ENCODE results near the gene NOXRED1. TPM values are rescaled to one million over a fixed set of nuclear protein-coding genes. Genes with fewer than 3 reads are reported as not detected.

NOXRED1 gene
- total and polyA plus RNA-seq, 10 of the 15 experiments (the other 5 are each of a cell fraction or from before 2014, with no cell fraction given) = 0.06 to 0.62 (median 0.14) TPM

- in situ Hi-C loops (cut with MboI) (no loop called here), intact Hi-C loops (cut with micrococcal nuclease; ENCODE audit: unreplicated experiment) (loop anchor here (1.0 kb wide), 1 partner anchor 51 kb away; the partner anchor contains the start of gene GSTZ1)
- peak overlapping the region; percentile 88 for H3K4me2 ChIP-seq (ENCODE audit: control insufficient read depth, insufficient read depth)
- no peaks in the 10 kb centered on the region for H3K27me3 ChIP-seq (replicated peaks in 1 of 2; ENCODE audit: control insufficient read depth in 2 of 2, insufficient read depth in 2 of 2, low read length in 1 of 2)
- DNase-seq (ENCODE audit: low read depth, low spot score) (peak; percentile 83), FAIRE-seq (peak; percentile 83), ATAC-seq (peak; percentile 50)
- peaks cover 22% of the 10 kb centered on the region for H3K4me1 ChIP-seq (ENCODE audit: control insufficient read depth, insufficient read depth, low read length)
- H3K36me3 ChIP-seq (ENCODE audit: control insufficient read depth in 2 of 2, insufficient read depth in 2 of 2, low read length in 1 of 2) = no peaks in the 10 kb centered on the region; a peak in 1 of 4 replicates
- H4K20me1 ChIP-seq (ENCODE audit: control insufficient read depth, insufficient read depth) = no peaks in the 10 kb centered on the region
- SMC1A ChIA-PET (ENCODE audit: uncharacterized antibody, unreplicated experiment) = interaction anchor here (0.6 to 1.2 kb wide), 6 partner anchors 9 to 87 kb away, joined by 3 to 5 read pairs (median 3); partner anchors contain the start of genes GSTZ1 and POMT2
- no peaks in the 10 kb centered on the region for H3K9me3 ChIP-seq (replicated peaks; ENCODE audit: control insufficient read depth, insufficient read depth, low read length)
- H3K4me3 ChIP-seq = peak overlapping the region; percentile 66
- RAD21 ChIA-PET (ENCODE audit: unreplicated experiment) = interaction anchor here (0.7 to 2.1 kb wide), 3 partner anchors 10 to 85 kb away, joined by 3 to 8 read pairs (median 3); partner anchors contain the start of gene VIPAS39
- peak overlapping the region; percentile 55 for H3K9ac ChIP-seq (ENCODE audit: control insufficient read depth, insufficient read depth, low read length)
- POLR2A ChIA-PET = interaction anchor here (1.0 to 1.9 kb wide), 2 partner anchors 13 to 51 kb away, joined by 3 to 12 read pairs; partner anchors contain the start of genes GSTZ1 and POMT2
- peaks cover 71% of the 10 kb centered on the region for H3K79me2 ChIP-seq (ENCODE audit: control insufficient read depth, insufficient read depth, low read length)
- CTCF ChIA-PET = interaction anchor here (1.6 to 1.9 kb wide), 2 partner anchors 56 kb away, joined by 5 to 7 read pairs; no protein-coding TSS in a partner anchor
- peak overlapping the region; percentile 56 for H2AFZ ChIP-seq (ENCODE audit: control insufficient read depth, low read depth, low read length)
- BruUV-seq (replicated peaks) = no TSS peak
- H3K27ac ChIP-seq (ENCODE audit: control insufficient read depth, insufficient read depth) = peak overlapping the region; percentile 81
- 0% methylated on average over 4 of the region's 4 CpGs for WGBS (ENCODE audit: insufficient coverage, insufficient replicate concordance, low lambda C conversion rate, missing lambda C conversion rate)
- TF ChIP-seq BHLHE40 (IDR thresholded peaks at IDR 0.05; ENCODE audit: borderline replicate concordance in 1 of 2, low read depth in 2 of 2, low read length in 1 of 2) (no peak; a peak in 1 of 4 replicates), DPF2 (IDR thresholded peaks at IDR 0.05) (peak; percentile 80), ZSCAN29 (IDR thresholded peaks at IDR 0.05) (0 out of 2 replicates have a peak, but pooled peaks have one; percentile 41), NRF1 (conservative IDR thresholded peaks at IDR 0.05; ENCODE audit: low read depth, low read length) (no peak), RBBP5 (conservative IDR thresholded peaks at IDR 0.05) (no peak), YY1 (IDR thresholded peaks at IDR 0.05; ENCODE audit: low read depth, low read length) (no peak), POU2F2 (IDR thresholded peaks at IDR 0.05; ENCODE audit: borderline replicate concordance, low read depth, low read length) (peak; percentile 90; the same call in 2 of the 3 replicates), STAT1 (conservative IDR thresholded peaks at IDR 0.05) (no peak), NR2C2 (IDR thresholded peaks at IDR 0.05; ENCODE audit: borderline replicate concordance, control insufficient read depth, insufficient read length, low read depth) (no peak), ZNF217 (IDR thresholded peaks at IDR 0.05) (peak; percentile 83; the same call in 1 of the 2 replicates), MEF2B (IDR thresholded peaks at IDR 0.05; ENCODE audit: partially characterized antibody, poor library complexity, severe bottlenecking) (peak; percentile 73), PKNOX1 (IDR thresholded peaks at IDR 0.05) (peak; percentile 73), USF2 (IDR thresholded peaks at IDR 0.05; ENCODE audit: borderline replicate concordance, low read depth, low read length) (peak; percentile 9; the same call in 1 of the 2 replicates), MTA3 (IDR thresholded peaks at IDR 0.05; ENCODE audit: borderline replicate concordance, low read length) (no peak), RAD51 (IDR thresholded peaks at IDR 0.05) (peak; percentile 84), BCL11A (IDR thresholded peaks at IDR 0.05; ENCODE audit: low read depth, low read length) (peak; percentile 36; the same call in 1 of the 2 replicates), NFYB (IDR thresholded peaks at IDR 0.05; ENCODE audit: insufficient read depth, low read depth, low read length) (no peak), ZNF687 (IDR thresholded peaks at IDR 0.05) (0 out of 2 replicates have a peak, but pooled peaks have one; percentile 31), ATF7 (IDR thresholded peaks at IDR 0.05; ENCODE audit: low read depth) (peak; percentile 59)
Observed at GRCh38 chr14:77372304-77372841, 51.0 kb downstream of the NOXRED1 start.

Data from GM12878 (cell line).